GM12878 (cell line): ENCODE results near the gene MACROD2. TPM values are rescaled to one million over a fixed set of nuclear protein-coding genes. Genes with fewer than 3 reads are reported as not detected.
A peak's percentile ranks its signal among the peaks of the same experiment; 100 is the strongest.

Source experiments
- ATAC-seq: fragments of 200-7000 bp; cut with Tn5 transposase; 3 replicates; pipeline ENCODE4 v1.9.1; 2020; ENCODE audit warnings: mild to moderate bottlenecking, moderate library complexity
- BruUV-seq: library from RNA; stranded (reverse); fragments of 400-500 nt; replicated peaks from 2 replicates; lab custom pipeline; 2021; lab: Mats Ljungman, UMichigan
- CTCF ChIA-PET: fragments of 300-600 bp; sonication (Branson Sonifier 250); formaldehyde crosslinking; extraction: SDS; loops from one replicate; lab custom pipeline; 2021; ENCODE audit warnings: inconsistent platforms; lab: Yijun Ruan, JAX
- POLR2A ChIA-PET: fragments of 350-600 bp; formaldehyde crosslinking; extraction: SDS; loops from one replicate; lab custom pipeline; 2021; ENCODE audit warnings: inconsistent platforms; lab: Charles Lee
- RAD21 ChIA-PET: fragments of 300-600 bp; sonication (Branson Sonifier 250); formaldehyde crosslinking; loops from one replicate; lab custom pipeline; 2023; ENCODE audit warnings: antibody characterized with exemption; ENCODE audit not compliant: unreplicated experiment; lab: Charles Lee
- SMC1A ChIA-PET: fragments of 300-600 bp; sonication (Branson Sonifier 250); formaldehyde crosslinking; loops from one replicate; lab custom pipeline; 2023; ENCODE audit not compliant: unreplicated experiment, uncharacterized antibody; lab: Charles Lee
- DNase-seq: peaks from one replicate; pipeline ENCODE4 v3.0.0-alpha.2; 2011; ENCODE audit warnings: low read depth, low spot score
- FAIRE-seq: peaks from 3 replicates; lab custom pipeline; 2011; peaks lifted over from hg19 to GRCh38; lab: Jason Lieb, UNC
- H2AFZ ChIP-seq: 2 replicates; pipeline ENCODE4 v1.6.0; 2011; ENCODE audit warnings: low read depth, low read length, control low read depth; ENCODE audit not compliant: control insufficient read depth
- H3K27ac ChIP-seq: 2 replicates; pipeline ENCODE4 v1.5.1; 2011; ENCODE audit warnings: control low read depth; ENCODE audit not compliant: control insufficient read depth, insufficient read depth
- H3K27me3 ChIP-seq, 2 experiments: replicated peaks in 1 of 2; 2 replicates each; pipeline versions ENCODE4 v1.6.0 to v1.6.1; 2011; ENCODE audit warnings: low read length in 1 of 2; ENCODE audit not compliant: control insufficient read depth in 2 of 2, insufficient read depth in 2 of 2
- H3K36me3 ChIP-seq, 2 experiments: 2 replicates each; pipeline ENCODE4 v1.5.1; 2011; ENCODE audit warnings: low read length in 1 of 2; ENCODE audit not compliant: control insufficient read depth in 2 of 2, insufficient read depth in 2 of 2
- H3K4me1 ChIP-seq: 2 replicates; pipeline ENCODE4 v1.6.1; 2011; ENCODE audit warnings: mild to moderate bottlenecking, low read length, moderate library complexity, mixed read lengths; ENCODE audit not compliant: control insufficient read depth, insufficient read depth
- H3K4me2 ChIP-seq: 2 replicates; pipeline ENCODE4 v1.6.0; 2011; ENCODE audit warnings: control low read depth; ENCODE audit not compliant: control insufficient read depth, insufficient read depth
- H3K4me3 ChIP-seq: fragments of 200-600 bp; sonication (generic); 2 replicates; pipeline ENCODE4 v1.5.1; 2016
- H3K79me2 ChIP-seq: 2 replicates; pipeline ENCODE4 v1.6.0; 2011; ENCODE audit warnings: low read length; ENCODE audit not compliant: control insufficient read depth, insufficient read depth
- H3K9ac ChIP-seq: 2 replicates; pipeline ENCODE4 v1.8.0; 2011; ENCODE audit warnings: low read length, control low read depth, mixed read lengths; ENCODE audit not compliant: control insufficient read depth, insufficient read depth
- H3K9me3 ChIP-seq: replicated peaks from 3 replicates; pipeline ENCODE4 v1.5.1; 2011; ENCODE audit warnings: mild to moderate bottlenecking, low read length; ENCODE audit not compliant: control insufficient read depth, insufficient read depth
- H4K20me1 ChIP-seq: 2 replicates; pipeline ENCODE4 v1.6.0; 2011; ENCODE audit not compliant: control insufficient read depth, insufficient read depth
- IRF5 ChIP-seq: fragments of 450-650 bp; IDR thresholded peaks from 2 replicates; pipeline ENCODE4 v1.6.1; 2017; ENCODE audit warnings: borderline replicate concordance
- NFYB ChIP-seq: IDR thresholded peaks from 2 replicates; pipeline ENCODE4 v1.6.1; 2011; ENCODE audit warnings: low read depth, mild to moderate bottlenecking, low read length, improper control_type of control experiment, moderate library complexity; ENCODE audit not compliant: insufficient read depth
- PAX5 ChIP-seq: IDR thresholded peaks from 2 replicates; pipeline ENCODE4 v1.6.1; 2011; ENCODE audit warnings: low read depth, low read length, borderline replicate concordance
- TCF7 ChIP-seq: IDR thresholded peaks from 2 replicates; pipeline ENCODE4 v1.6.1; 2014; ENCODE audit warnings: antibody characterized with exemption, borderline replicate concordance
- WGBS: methylation state at CpG from one replicate; pipeline ENCODE4 v1.1.6; 2016; ENCODE audit warnings: low lambda C conversion rate; ENCODE audit not compliant: insufficient replicate concordance, insufficient coverage; ENCODE audit errors: missing lambda C conversion rate; 5-methylcytosine and 5-hydroxymethylcytosine counted together
- in situ Hi-C: fragments of 300-500 bp; cut with MboI; formaldehyde crosslinking; loops from 9 replicates; pipeline ENCODE4 v1.14.3; 2018; ENCODE audit warnings: mixed read lengths
- intact Hi-C: fragments of 100-400 bp; cut with micrococcal nuclease; formaldehyde crosslinking; loops from one replicate; pipeline ENCODE4 v1.14.2; 2022; ENCODE audit not compliant: unreplicated experiment
- polyA plus RNA-seq, 11 experiments: library from polyadenylated mRNA; depleted of rRNA in 4 of 11; unstranded in 6 of 11; stranded (reverse) in 5 of 11; fragments of >200 nt; fragmentation: Nextera tagmentation in 4 of 11; fragmentation: Illumina TruSeq in 1 of 11; extraction: Ambion mirVana in 4 of 11; extraction: Trizol in 1 of 11; gene quantifications; 1 replicate in 1 of 11; 2 replicates in 10 of 11; pipeline versions ENCODE4 v1.2.1 to v1.2.3, GENCODE V29; 2011 to 2016; ENCODE audit warnings: inconsistent platforms in 2 of 11, missing spikeins in 2 of 11, low read depth in 1 of 11
- total RNA-seq, 4 experiments: library from RNA; depleted of rRNA in 3 of 4; stranded (reverse); fragments of >200 nt in 3 of 4; fragmentation: Illumina TruSeq in 1 of 4; extraction: Trizol in 1 of 4; gene quantifications; 2 replicates each; pipeline versions ENCODE4 v1.2.1 to v1.2.3, GENCODE V29; 2013 to 2021

Gene MACROD2
- total and polyA plus RNA-seq, 10 of the 15 experiments (the other 5 are each of a cell fraction or from before 2014, with no cell fraction given): 1.1 to 21.5 (median 2.2) TPM

- intact Hi-C loops: no loop called here
Measured at GRCh38 chr20:14984305-14984704, 989.0 kb downstream of the MACROD2 start.

GRCh38 chr20:14984768-14985622 lies 989.7 kb downstream of the MACROD2 start:
- 15% methylated on average over 4 of the region's 4 CpGs for WGBS
- Histone ChIP-seq H3K79me2 (no peaks in the 10 kb centered on the region), H3K4me3 (no peak overlapping the region), H2AFZ (no peak overlapping the region), H3K4me1 (no peaks in the 10 kb centered on the region), H3K9ac (no peak overlapping the region), H3K4me2 (no peak overlapping the region), H3K36me3 (no peaks in the 10 kb centered on the region), H3K27me3 (no peaks in the 10 kb centered on the region), H3K27ac (no peak overlapping the region), H4K20me1 (no peaks in the 10 kb centered on the region), H3K9me3 (no peaks in the 10 kb centered on the region; the same call in 2 of the 3 replicates)
- intact Hi-C loops (no loop called here), in situ Hi-C loops (no loop called here)
- SMC1A ChIA-PET: interaction anchor here (0.6 to 0.8 kb wide), 2 partner anchors 270 to 1348 kb away, joined by 3 read pairs; no protein-coding TSS in a partner anchor
- CTCF ChIA-PET: no interaction called here
- RAD21 ChIA-PET: no interaction called here
- no TSS peak for BruUV-seq
- TF ChIP-seq PAX5: peak; percentile 56; the same call in 1 of the 2 replicates
- TF ChIP-seq NFYB: no peak
- TF ChIP-seq IRF5: no peak
- ATAC-seq: no peak
- POLR2A ChIA-PET: interaction anchor here (0.6 kb wide), 1 partner anchor 22 kb away, joined by 3 read pairs; no protein-coding TSS in a partner anchor
- FAIRE-seq: no peak
- no peak for DNase-seq

More at GRCh38 chr20:14984305-14984704, 989.0 kb downstream of the MACROD2 start:
- no peak overlapping the region for H2AFZ ChIP-seq
- H3K79me2 ChIP-seq: no peaks in the 10 kb centered on the region
- in situ Hi-C loops: no loop called here
- no peak overlapping the region for H3K9ac ChIP-seq
- POLR2A ChIA-PET: no interaction called here
- no peak for TF ChIP-seq TCF7
- H3K4me2 ChIP-seq: no peak overlapping the region
- 33% methylated on average over 3 of the region's 3 CpGs for WGBS
- FAIRE-seq: no peak
- no peaks in the 10 kb centered on the region for H3K27me3 ChIP-seq
- BruUV-seq: no TSS peak
- CTCF ChIA-PET: no interaction called here
- ATAC-seq: no peak
- H3K27ac ChIP-seq: no peak overlapping the region
- SMC1A ChIA-PET: interaction anchor here (0.8 kb wide), 1 partner anchor 1349 kb away, joined by 3 read pairs; no protein-coding TSS in a partner anchor
- no peaks in the 10 kb centered on the region for H4K20me1 ChIP-seq
- H3K36me3 ChIP-seq: no peaks in the 10 kb centered on the region
- RAD21 ChIA-PET: no interaction called here
- no peak overlapping the region for H3K4me3 ChIP-seq
- DNase-seq: no peak
- no peaks in the 10 kb centered on the region; the same call in 2 of the 3 replicates for H3K9me3 ChIP-seq
- H3K4me1 ChIP-seq: no peaks in the 10 kb centered on the region
